ENCODE results near the gene MSMB. TPM values are rescaled to one million over a fixed set of nuclear protein-coding genes. Genes with fewer than 3 reads are reported as not detected.

Gene MSMB
- total and polyA plus RNA-seq, 9 of the 15 experiments (the other 6 are each of a cell fraction or from before 2014, with no cell fraction given): 0.21 to 0.60 TPM; not detected in 7

DNA sequence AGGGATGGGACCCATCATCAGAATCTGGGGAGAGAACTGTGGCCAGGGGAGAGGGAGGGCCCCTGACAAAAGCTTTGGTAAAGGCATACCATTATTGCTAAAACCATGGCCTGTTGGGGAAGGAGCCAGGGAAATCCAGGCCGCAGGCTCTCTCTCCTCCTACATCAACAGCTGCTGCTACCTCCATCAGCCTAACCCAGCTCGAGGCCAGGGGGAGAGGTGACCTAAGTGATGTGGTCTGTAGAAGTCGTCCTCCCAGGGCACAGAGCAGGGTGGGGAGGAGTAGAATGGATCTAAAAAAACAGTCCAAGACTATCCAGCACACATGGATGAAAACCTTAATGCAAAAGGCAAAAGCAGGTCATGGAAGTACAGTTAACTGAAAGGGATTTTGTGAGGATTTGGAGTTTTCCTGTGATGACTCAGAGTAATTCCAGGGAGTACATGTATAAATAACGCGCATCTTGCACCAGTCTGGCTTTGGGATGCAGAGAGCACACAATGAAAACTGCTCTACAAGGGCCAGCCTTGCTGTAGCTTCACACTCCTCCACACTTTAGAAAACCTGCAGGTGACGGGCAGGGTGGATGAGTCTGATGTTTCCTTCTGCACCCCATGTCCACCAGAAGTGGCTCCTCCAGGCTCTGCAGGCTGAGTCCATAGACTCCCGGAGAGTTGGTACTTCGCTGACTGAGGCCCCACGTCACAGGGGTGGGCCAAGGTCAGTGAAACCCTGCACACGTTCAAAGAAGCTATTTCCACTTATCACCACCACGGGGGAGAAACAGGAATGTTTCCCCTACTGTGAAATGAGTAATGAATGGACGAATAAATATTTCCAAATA lies 38.5 kb upstream of the MSMB start:
- H2AFZ ChIP-seq (ENCODE audit: low read depth, low read length): no peak overlapping the region
- 12% methylated on average over 12 of the region's 12 CpGs for WGBS (ENCODE audit: insufficient coverage, low coverage, missing lambda C conversion rate)

More for the DNA sequence above, 38.5 kb upstream of the MSMB start:
- in situ Hi-C loops (cut with MboI) (loop anchor here (25.0 kb wide), 1 partner anchor 1678 kb away; the partner anchor contains the start of gene SYT15B), intact Hi-C loops (cut with micrococcal nuclease) (no loop called here)
- no peak overlapping the region for H3K9ac ChIP-seq (ENCODE audit: insufficient read depth in 1 of 2, low read depth in 2 of 2, low read length in 2 of 2)
- H3K79me2 ChIP-seq (ENCODE audit: control insufficient read depth, insufficient read depth, low read length): no peaks in the 10 kb centered on the region
- CTCF ChIA-PET (ENCODE audit: low intra/inter-chr PET ratio): no interaction called here
- H3K27ac ChIP-seq (ENCODE audit: extremely low read depth, low read depth, low read length): no peak overlapping the region
- BruUV-seq (replicated peaks): no TSS peak
- DNase-seq (ENCODE audit: extremely low read depth in 1 of 4, low spot score in 3 of 4) (no peak), FAIRE-seq (no peak), ATAC-seq (no peak; the same call in 2 of the 3 replicates)
- H3K9me3 ChIP-seq (replicated peaks; ENCODE audit: control insufficient read depth, insufficient read depth, low read depth, low read length): no peaks in the 10 kb centered on the region
- no peaks in the 10 kb centered on the region for H3K36me3 ChIP-seq (ENCODE audit: control insufficient read depth, insufficient read depth, low read length)
- H3K4me2 ChIP-seq (ENCODE audit: insufficient read depth, low read length): no peak overlapping the region
- TF ChIP-seq MIER1 (IDR thresholded peaks at IDR 0.05; ENCODE audit: low read depth) (no peak), ZZZ3 (IDR thresholded peaks at IDR 0.05) (no peak), UBTF (IDR thresholded peaks at IDR 0.05; ENCODE audit: borderline replicate concordance in 1 of 2, low read depth in 2 of 2, low read length in 2 of 2) (no peak), SAFB2 (IDR thresholded peaks at IDR 0.05; ENCODE audit: borderline replicate concordance, low read depth, low read length, severe bottlenecking) (no peak), NBN (IDR thresholded peaks at IDR 0.05; ENCODE audit: low read depth) (no peak), TBP (optimal IDR thresholded peaks at IDR 0.05; ENCODE audit: low read depth, low read length) (no peak)
- H3K27me3 ChIP-seq (ENCODE audit: control insufficient read depth in 2 of 2, insufficient read depth in 2 of 2, low read length in 2 of 2): 0 out of 5 replicates have a peak, but pooled peaks cover 0 to 4% of the 10 kb centered on the region in 2 experiments
- peaks cover 3 to 6% of the 10 kb centered on the region in 2 experiments; a peak in 3 of 5 replicates for H3K4me1 ChIP-seq (replicated peaks in 1 of 2; ENCODE audit: control insufficient read depth in 2 of 2, insufficient read depth in 2 of 2, low read length in 2 of 2)
- no peak overlapping the region for H3K4me3 ChIP-seq
- POLR2A ChIA-PET: interaction anchor here (0.9 kb wide), 1 partner anchor 15 kb away, joined by 3 read pairs; no protein-coding TSS in a partner anchor
- no peaks in the 10 kb centered on the region for H3K9me1 ChIP-seq (ENCODE audit: control insufficient read depth, insufficient read depth, low read length)
- no peaks in the 10 kb centered on the region for H4K20me1 ChIP-seq (replicated peaks; ENCODE audit: control insufficient read depth, insufficient read depth, low read length)
